ENCODE results near the gene CREG2. TPM values are rescaled to one million over a fixed set of nuclear protein-coding genes. Genes with fewer than 3 reads are reported as not detected.
A peak's percentile ranks its signal among the peaks of the same experiment; 100 is the strongest.

Gene CREG2
- total RNA-seq, 2 experiments from 2014 or later = not detected

DNA sequence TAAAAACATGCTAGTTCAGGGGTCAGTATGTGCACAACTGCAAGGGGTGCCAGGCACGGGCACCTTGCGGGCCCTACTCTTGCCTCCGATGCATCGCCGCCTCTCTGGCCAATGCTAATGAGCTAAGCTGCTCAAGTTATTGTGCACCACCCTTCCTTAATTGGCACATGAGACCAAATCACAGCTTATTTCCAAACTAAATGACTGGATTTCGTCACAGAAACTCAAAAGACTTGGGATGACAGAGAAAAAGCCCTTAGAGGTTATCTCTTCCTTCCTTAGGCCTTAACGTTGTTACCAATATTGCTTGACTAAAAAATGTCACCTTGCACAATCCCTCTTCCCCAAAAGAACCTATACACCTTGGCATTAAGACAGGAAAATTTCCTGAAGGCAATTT lies 86.5 kb downstream of the CREG2 start:
- intact Hi-C loops (cut with micrococcal nuclease) = no loop called here
- POLR2A ChIA-PET = no interaction called here
- CTCF ChIA-PET = interaction anchor here (1.1 to 1.8 kb wide), 3 partner anchors 8 to 41 kb away, joined by 4 to 6 read pairs (median 4); partner anchors contain the start of gene RNF149
- Mint-ChIP-seq H3K36me3 (peaks cover 33% of the 10 kb centered on the region), H3K27ac (no peak overlapping the region), H3K4me1 (ENCODE audit: low read depth) (peaks cover 87% of the 10 kb centered on the region), H3K27me3 (no peaks in the 10 kb centered on the region), H3K9me3 (no peaks in the 10 kb centered on the region), H3K4me3 (no peak overlapping the region)
- DNase-seq = no peak

DNA sequence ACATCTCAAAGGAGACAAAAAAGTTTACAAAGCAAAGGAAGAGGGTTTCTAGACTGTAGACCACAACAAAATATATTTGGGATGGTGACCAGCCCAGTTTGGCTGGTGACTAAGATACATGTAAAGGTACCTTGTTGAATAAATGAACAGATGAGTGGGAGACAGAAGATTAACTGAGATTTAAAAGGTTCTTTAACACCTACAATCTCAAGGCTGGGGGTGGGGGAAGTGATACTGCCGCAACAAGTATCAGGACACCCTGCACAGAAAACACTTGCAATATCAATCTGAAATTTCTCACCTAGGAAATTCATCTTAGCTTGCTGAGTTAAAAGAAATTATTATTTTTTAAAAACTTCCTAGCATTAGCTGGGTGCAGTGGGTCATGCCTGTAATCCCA lies 87.1 kb downstream of the CREG2 start:
- ChIA-PET CTCF (interaction anchor here (1.1 to 1.8 kb wide), 4 partner anchors 9 to 42 kb away, joined by 3 to 6 read pairs (median 4); partner anchors contain the start of gene RNF149), POLR2A (interaction anchor here (1.4 kb wide), 1 partner anchor 46 kb away, joined by 6 read pairs; no protein-coding TSS in a partner anchor)
- Mint-ChIP-seq H3K4me3 (no peak overlapping the region), H3K27me3 (no peaks in the 10 kb centered on the region), H3K27ac (no peak overlapping the region), H3K9me3 (no peaks in the 10 kb centered on the region), H3K36me3 (peaks cover 27% of the 10 kb centered on the region), H3K4me1 (ENCODE audit: low read depth) (peaks cover 85% of the 10 kb centered on the region)
- intact Hi-C loops (cut with micrococcal nuclease) = no loop called here
- DNase-seq = peak; percentile 30

DNA sequence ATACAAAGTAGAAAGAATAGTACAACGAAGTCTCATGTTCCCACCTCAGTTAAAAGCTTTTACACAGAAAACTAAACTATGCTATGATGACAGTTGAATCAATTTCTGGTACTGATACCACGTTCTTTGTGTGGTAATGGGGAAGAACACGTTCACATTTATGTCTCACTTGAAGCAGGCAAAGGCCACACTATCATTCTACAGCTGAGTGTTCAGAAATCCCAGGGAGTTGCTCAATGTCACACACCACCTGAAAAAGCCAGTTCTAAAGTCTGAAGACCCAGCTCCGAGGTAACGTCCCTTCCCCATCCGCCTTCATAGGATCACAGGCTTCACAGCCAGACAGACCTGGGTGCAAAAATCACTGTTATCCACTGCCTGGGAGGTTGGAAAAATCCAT lies 87.7 kb downstream of the CREG2 start:
- DNase-seq = no peak
- ChIA-PET CTCF (interaction anchor here (1.2 to 1.8 kb wide), 4 partner anchors 9 to 88 kb away, joined by 3 to 6 read pairs (median 4); partner anchors contain the start of genes CREG2 and RNF149), POLR2A (interaction anchor here (1.4 kb wide), 2 partner anchors 9 to 46 kb away, joined by 6 to 7 read pairs; partner anchors contain the start of gene RNF149)
- H3K27ac Mint-ChIP-seq = no peak overlapping the region
- intact Hi-C loops (cut with micrococcal nuclease) = no loop called here
- no peaks in the 10 kb centered on the region for H3K27me3 Mint-ChIP-seq
- H3K9me3 Mint-ChIP-seq = no peaks in the 10 kb centered on the region
- H3K4me1 Mint-ChIP-seq (ENCODE audit: low read depth) = peaks cover 84% of the 10 kb centered on the region
- no peak overlapping the region for H3K4me3 Mint-ChIP-seq
- H3K36me3 Mint-ChIP-seq = peaks cover 26% of the 10 kb centered on the region

DNA sequence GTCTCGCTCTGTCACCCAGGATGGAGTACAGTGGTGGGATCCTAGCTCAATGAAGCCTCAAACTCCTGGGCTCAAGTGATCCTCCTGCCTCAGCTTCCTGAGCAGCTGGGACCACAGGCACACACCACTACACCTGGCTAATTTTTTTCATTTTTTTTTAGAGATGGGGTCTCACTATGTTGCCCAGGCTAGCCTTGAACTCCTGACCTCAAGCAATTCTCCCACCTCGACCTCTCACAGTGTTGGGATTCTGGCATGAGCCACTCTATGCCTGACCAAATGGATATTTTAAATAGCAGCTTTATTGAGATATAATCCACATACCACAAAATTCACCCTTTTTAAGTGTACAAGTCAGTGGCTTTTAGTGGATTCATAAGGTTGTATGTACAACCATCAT lies 89.9 kb downstream of the CREG2 start:
- H3K4me3 Mint-ChIP-seq = no peak overlapping the region
- no peak overlapping the region for H3K27ac Mint-ChIP-seq

DNA sequence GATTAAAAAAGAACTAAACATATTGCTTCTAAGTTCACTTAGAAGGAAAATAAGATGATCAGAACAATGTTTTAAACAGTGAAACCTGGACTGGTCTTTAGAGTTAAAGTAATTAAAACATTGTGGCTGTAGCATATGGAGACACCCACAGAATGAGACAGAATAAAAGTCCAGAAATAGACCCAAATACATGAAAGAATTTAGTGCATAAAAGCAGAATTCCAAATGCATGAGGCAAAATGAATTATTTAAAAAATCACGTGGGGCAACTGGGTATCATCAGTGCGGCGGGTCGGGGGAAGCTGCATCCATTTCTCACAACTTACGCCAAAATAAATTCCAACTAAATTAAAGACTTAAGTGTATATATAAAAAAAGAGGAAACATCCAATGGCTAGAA lies 90.9 kb downstream of the CREG2 start:
- no peaks in the 10 kb centered on the region for H3K27me3 Mint-ChIP-seq
- intact Hi-C loops (cut with micrococcal nuclease) = no loop called here
- peaks cover 68% of the 10 kb centered on the region for H3K4me1 Mint-ChIP-seq (ENCODE audit: low read depth)
- ChIA-PET POLR2A (interaction anchor here (1.0 to 1.2 kb wide), 2 partner anchors 11 to 13 kb away, joined by 3 to 4 read pairs; partner anchors contain the start of gene RNF149), CTCF (no interaction called here)
- H3K9me3 Mint-ChIP-seq = no peaks in the 10 kb centered on the region
- H3K4me3 Mint-ChIP-seq = no peak overlapping the region
- DNase-seq = no peak
- no peak overlapping the region for H3K27ac Mint-ChIP-seq
- peaks cover 24% of the 10 kb centered on the region for H3K36me3 Mint-ChIP-seq

More for the DNA sequence above, 89.9 kb downstream of the CREG2 start:
- intact Hi-C loops (cut with micrococcal nuclease) = no loop called here
- no peak for DNase-seq
- peaks cover 77% of the 10 kb centered on the region for H3K4me1 Mint-ChIP-seq (ENCODE audit: low read depth)
- peaks cover 29% of the 10 kb centered on the region for H3K36me3 Mint-ChIP-seq
- POLR2A ChIA-PET = no interaction called here
- H3K9me3 Mint-ChIP-seq = no peaks in the 10 kb centered on the region
- no peaks in the 10 kb centered on the region for H3K27me3 Mint-ChIP-seq
- CTCF ChIA-PET = interaction anchor here (1.0 kb wide), 1 partner anchor 11 kb away, joined by 5 read pairs; no protein-coding TSS in a partner anchor

DNA sequence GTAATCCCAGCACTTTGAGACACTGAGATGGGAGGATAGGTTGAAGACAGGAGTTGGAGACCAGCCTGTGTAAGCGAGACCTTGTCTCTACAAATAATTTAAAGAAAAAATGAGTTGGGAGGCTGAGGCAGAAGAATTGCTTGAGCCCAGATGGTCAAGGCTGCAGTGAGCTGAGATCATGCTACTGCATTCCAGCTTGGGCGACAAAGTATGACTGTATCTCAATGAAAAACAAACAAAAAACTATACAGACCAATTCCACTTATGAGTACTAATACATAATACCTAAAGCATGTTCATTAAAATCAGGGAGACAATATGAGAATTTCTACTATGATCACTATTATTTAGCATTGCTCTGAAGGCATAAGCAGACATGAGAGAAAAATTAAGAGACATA lies 91.4 kb downstream of the CREG2 start:
- H3K4me3 Mint-ChIP-seq = no peak overlapping the region
- H3K4me1 Mint-ChIP-seq (ENCODE audit: low read depth) = peaks cover 64% of the 10 kb centered on the region
- no peak for DNase-seq
- H3K27me3 Mint-ChIP-seq = no peaks in the 10 kb centered on the region
- no peaks in the 10 kb centered on the region for H3K9me3 Mint-ChIP-seq
- CTCF ChIA-PET = no interaction called here
- H3K36me3 Mint-ChIP-seq = peaks cover 24% of the 10 kb centered on the region
- no peak overlapping the region for H3K27ac Mint-ChIP-seq
- intact Hi-C loops (cut with micrococcal nuclease) = no loop called here
- POLR2A ChIA-PET = interaction anchor here (1.0 to 1.2 kb wide), 2 partner anchors 11 to 13 kb away, joined by 3 to 4 read pairs; partner anchors contain the start of gene RNF149

Small RNAs within 50 kb of the gene (microRNA-seq; reads per million reads assigned to microRNA genes)
- 2.8 reads per million for gene MIR5696 (ENCODE audit: borderline microRNAs expressed, borderline number of aligned reads, borderline replicate concordance)

Other genes starting within 250 kb of the CREG2 start
- gene TBC1D8, start 236.1 kb downstream of the CREG2 start, total RNA-seq = 1 to 10 TPM; 1.5 to 1.6 TPM
- gene CNOT11, start 134.6 kb downstream of the CREG2 start, total RNA-seq = 10 to 100 TPM; 54.6 to 56.2 TPM
- 10 to 100 TPM; 42.1 to 46.9 TPM for gene RNF149, start 78.8 kb downstream of the CREG2 start, total RNA-seq
- gene RFX8, start 87.6 kb upstream of the CREG2 start, total RNA-seq = 1 to 10 TPM in 1 of 2 experiments, under 1 TPM in 1; 0.90 to 1.0 TPM

Measured in activated CD4-positive, alpha-beta memory T cell treated with anti-CD3 and anti-CD28 coated beads for 36 hours (primary cell).